Effector CD4-positive, alpha-beta T cell (primary cell): Measurements from ENCODE around the gene STPG2.

Experiments
- DNase-seq: peaks from one replicate; pipeline ENCODE4 v3.0.0-alpha.2; 2020

Gene STPG2

DNA sequence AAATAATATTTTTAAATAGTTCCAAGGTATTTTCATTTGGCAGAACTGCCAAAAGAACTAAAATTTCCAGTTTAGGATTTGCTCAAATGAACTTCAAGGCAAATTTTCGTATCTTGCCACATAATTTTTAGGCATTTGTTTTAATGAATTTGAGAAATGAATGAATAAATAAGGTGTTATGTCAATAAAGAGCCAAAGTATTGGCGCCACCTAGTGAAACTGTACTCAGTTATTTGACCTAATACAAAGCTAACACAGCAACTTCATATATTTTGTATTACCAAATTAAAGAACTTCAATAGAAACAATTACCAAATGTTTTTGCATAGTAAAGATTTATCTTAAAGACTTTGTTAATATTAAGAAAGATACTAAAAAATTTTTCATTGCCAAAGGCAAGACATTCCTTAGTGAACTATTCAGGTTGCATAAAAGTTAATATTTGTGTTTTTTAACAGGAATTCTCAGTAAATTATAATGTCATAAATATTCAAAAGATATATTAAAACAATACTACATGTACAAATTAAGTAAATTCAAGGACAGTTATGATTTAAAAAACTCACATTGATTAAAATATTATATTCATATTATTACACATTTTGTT, 50.3 kb downstream of the STPG2 start:
- no peak for DNase-seq

DNA sequence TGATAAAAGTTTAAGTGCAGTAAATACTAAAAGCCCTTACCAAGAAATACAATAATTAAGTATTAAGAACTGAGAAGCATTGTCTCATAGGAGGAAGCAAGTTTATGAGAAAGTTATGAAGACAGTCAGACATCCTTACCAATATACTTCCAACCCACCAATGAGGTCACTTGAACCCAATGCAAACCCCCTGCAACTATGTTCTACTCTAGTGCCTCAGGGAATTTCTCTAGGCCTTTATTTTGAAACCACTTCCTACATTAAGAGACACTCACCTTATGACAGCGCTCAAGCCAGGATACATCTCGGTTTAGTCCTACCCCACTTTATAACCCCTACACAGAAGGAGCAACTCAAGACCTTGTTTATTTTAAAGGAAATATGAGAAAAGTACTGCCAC, 61.3 kb downstream of the STPG2 start:
- no peak for DNase-seq

DNA sequence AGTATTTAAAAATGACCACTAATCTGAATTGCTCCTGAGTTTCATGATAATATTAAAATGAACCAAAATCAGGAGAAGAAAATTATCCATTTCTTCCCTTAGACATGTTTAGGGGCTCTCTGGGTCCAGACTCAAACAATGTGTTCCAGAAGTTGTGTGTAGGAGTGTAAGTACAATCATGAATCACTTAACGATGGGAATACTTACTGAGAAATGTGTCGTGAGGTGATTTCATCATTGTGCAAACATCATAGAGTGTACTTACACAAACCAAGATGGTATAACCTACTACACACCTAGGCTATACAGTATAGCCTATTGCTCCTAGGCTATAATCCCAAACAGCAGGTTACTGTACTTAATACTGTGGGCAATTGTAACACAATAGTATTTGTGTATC, 74.8 kb downstream of the STPG2 start:
- DNase-seq, result no peak

DNA sequence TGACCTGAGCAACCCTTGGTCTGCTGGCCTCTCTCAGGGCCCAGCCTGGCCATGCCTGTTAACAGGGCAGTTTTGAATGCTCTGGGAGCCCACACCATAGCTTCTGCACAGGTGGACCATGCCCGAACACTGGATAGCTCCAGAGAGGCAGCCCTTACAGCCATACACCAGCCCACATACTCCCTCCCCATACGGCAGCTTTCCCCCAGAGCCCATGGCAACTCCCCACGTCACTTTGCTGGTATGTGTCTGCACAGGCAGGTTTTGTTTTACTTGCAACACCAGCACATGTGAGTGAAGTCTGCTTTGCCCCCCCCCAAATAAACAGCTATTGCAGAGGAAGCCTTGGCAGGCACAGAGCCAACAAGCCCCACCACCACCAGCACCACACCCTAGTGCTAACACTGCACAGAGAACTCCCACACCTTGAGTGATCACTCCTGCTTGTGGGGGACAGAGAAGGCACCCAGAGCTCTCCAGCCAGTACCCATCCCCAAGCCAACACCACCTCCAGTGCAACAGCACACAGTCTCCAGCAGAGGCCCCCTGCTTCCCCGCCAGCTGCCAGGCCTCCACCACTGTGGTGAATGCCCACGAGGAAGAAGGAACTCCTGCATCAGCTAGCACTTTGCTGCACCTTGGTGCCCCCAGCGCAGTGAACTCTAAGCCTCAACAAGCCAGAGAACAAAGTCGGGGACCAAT, 87.3 kb downstream of the STPG2 start:
- DNase-seq, result no peak

DNA sequence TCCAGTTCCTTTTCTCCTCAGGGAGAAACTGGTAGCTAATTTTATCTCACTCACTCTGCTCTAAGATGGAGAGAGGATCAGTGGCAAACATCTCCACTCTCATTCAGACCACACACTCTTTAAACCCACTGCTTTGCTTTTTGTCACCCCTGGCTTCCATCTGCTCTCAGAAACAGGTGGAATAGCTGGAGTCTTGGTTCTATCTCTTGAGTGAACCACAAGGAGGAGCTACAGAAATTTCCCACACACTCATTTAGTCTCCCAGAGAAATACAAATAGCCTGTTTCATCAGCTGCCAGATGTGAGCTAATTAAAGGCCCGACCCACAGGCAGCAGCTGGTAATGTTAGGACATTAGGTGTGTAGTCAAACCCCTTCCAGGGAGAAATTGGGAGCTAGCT, 96.6 kb downstream of the STPG2 start:
- no peak for DNase-seq

DNA sequence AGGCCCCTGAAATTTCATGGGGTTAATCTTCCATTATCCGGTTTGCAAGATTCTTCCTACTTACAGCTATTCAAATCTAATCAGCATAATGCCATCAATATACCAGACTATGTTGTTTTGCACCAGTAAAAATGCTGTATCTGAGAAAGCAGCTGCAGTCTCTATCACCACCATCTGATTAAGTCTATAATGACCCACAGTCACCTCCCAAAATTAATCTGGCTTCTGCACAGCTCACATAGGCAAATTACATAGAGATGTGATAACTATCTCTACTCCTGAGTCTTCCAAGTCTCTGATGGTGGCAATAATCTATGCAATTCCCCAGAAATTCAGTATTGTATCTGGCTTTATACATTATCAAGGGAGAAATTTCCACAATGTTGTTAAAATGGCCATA, 113.2 kb downstream of the STPG2 start:
- no peak for DNase-seq

DNA sequence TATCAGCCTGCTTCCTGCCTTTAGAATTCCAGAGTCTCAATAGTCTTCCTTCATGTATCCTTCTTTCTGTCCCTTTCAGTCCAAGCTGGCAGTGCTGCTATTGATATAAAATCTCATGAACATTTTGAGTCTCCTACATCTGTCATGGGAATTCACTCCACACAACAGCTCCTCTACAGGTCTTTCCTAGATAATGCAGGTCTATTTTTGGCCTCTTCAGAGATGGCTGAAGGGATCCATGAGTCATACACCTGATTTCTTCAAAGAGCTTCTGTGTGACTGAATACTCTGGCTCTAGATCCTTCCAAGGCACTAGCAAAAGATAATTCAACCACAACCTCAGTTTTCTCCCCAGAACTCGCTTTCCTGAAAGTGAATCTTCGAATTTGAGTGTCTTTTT, 115.4 kb downstream of the STPG2 start:
- no peak for DNase-seq

DNA sequence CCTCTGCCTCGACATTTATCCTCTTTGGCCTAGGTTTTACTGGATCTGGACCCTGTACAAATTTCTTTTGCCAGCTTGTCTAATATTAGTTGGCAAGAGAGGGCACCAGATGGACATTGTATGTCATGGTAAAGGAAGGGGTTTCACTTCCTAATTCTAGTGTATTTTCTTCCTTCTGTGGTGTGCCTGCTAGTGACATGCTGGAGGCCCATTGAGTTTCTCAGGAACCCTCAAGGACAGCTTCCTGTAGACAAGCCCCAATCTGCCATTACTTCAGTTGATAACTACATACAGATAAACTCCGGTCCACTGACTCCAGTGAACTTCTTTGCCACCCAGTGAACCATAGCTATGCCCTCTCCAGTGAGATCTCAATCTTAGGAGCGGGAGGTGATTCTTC, 116.9 kb downstream of the STPG2 start:
- DNase-seq, result no peak

DNA sequence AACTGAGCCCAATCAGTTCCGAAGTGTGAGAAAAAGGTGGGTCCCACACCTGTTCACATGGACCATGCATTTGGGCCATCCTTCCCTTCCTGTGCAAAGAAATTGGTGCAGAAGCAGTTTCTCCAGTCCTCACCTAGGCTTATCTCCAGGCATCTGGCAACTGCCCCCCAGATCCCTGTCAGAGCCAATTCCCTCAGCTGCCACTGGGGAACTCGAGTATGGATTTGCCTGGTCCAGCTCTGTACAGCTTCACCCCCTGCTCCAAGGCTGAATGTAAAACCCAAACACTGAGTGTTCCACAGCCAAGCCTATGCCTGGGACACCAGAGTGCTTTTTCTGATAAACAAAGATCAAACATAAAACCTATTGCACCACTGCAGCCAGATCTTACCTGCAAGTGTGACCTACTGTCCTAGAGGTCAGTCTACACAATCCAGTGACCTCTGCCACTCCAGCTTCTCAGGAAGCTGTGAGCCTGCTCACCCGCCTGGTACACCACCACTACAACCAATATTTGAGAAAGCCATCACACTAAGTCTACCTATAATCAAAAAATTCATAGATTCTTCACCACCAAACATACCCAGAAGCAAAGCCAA, 136.4 kb downstream of the STPG2 start:
- DNase-seq, result no peak

DNA sequence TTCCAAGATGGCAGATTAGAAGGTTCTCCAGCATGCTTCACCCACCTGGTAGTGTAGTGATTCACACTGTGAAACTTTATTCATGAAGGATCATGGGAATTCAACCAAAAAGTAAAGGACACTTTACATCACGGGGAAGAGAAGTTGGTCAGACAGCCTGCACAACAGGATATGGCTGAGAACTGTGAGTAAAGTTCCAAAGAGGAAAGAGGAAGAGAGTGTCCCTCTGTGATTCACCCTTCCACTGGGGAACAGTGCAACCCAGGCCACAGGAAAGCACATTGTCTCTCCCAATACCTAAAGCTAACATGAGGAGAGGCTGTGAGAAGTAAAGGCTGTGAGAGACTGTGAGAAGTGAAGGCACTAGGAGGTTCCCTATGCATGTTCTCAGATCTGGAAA, 137.2 kb downstream of the STPG2 start:
- DNase-seq, result no peak

DNA sequence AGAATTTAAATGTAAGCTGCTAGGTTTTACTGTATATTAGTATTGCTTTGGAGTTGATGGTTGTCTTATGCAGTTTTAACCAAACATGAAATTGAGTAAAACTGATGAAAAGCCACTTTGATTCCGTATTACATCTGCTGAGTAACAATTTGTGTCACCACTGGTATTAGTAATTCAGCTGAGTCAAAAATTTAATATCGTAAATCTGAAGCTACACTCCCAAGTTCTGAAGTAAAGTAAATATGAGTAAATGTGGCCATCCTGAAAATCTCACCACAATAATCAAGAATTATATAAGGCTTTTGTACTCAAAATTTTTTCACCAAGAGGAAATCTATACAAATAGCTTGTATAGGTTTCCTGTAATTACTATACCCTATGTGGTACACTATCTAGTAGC, 142.3 kb downstream of the STPG2 start:
- DNase-seq, result no peak

DNA sequence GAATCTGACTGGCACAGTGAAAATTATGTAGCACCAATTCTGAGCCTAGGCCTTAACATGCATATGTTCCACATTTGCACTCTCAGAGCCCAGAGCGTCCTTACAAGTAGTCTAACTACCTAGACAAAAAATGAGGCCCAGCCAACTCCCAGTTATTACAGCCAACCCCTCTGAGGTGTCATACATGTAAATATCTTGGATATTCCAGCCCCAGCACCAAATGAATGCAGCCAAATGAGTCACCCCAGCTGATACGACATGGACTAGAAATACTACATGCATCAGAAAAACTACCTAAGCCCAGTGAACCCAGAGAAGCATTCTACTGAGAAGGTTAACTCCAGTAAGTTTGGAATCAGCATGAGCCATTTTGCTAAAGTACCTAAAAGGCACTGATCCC, 145.1 kb downstream of the STPG2 start:
- no peak for DNase-seq

DNA sequence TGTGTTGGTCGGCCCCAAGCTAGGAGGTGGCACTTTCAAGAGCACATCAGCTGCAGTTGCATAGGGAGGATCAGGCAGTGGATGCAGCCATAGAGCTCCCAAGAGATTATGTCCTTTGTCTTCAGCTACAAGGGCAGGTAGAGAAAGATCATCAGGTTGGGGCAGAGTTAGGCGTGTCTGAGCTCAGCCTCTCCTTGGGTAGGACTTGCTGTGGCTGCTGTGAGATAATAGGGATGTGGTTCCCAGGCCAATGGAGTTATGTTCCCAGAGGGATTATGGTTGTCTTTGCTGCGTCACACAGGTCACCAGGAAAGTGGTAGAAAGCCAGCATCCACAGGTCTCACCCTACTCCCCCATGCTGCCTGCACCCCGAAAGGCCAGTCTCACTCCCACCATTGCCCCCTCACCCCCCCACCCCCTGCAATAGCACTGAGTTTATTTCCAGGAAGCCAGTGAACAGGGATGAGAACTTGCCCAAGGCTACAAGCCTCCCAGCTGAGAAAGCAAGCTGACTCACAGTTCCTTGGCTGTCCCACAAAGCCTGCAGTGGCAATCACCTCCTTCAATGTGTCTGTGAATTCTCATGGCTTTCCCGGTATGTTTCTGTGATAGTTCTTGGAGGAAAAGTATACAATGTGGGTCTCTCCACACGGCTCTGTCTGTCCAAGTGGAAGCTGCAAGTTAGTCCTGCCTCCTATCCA, 148.4 kb downstream of the STPG2 start:
- DNase-seq, result no peak

DNA sequence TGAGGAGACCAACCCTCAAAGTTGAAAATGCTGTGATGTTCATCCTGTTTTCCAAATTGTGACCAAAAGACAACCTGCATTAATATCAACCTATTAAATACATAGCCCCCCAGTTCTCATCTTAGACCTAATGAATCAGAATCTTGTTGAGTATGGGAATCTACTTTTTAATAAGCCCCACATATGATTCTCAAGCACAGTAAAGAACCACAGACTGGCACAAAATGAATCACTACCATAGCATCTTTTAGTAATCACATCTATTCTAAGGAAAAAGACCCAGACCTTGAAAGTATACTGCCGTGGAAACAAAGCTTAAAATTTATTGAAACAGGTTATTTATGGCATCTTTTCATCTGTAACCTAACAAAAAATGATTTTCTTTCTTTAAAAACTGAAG, 152.9 kb downstream of the STPG2 start:
- no peak for DNase-seq

DNA sequence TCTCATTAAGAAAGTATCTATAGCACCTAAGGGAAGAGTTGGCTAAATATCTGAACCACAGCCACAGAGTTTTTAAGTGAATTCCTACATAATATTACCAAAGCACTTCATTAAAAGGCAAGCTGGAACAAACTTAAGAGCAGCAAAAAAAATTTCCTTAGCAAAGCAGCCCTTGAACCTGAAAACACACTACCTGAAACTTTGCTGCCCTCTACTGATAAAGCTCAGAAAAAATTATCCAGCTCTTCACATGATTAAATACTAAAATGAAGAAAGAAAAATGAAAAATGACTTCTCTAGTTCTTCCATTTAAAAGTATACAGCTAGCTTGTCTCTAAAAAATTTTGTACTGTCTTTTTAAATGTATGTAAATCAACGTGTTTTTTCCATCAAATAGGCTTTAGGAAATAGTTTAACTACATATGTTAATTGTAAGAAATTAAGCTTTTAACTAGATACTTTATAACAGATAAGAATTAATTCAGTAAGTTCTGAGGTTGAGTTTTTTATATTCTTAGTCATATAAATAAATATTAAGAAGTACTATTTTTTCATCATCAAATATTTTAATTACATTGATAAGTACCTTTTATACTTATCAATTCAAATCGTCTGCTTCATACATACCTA, 156.1 kb downstream of the STPG2 start:
- no peak for DNase-seq

DNA sequence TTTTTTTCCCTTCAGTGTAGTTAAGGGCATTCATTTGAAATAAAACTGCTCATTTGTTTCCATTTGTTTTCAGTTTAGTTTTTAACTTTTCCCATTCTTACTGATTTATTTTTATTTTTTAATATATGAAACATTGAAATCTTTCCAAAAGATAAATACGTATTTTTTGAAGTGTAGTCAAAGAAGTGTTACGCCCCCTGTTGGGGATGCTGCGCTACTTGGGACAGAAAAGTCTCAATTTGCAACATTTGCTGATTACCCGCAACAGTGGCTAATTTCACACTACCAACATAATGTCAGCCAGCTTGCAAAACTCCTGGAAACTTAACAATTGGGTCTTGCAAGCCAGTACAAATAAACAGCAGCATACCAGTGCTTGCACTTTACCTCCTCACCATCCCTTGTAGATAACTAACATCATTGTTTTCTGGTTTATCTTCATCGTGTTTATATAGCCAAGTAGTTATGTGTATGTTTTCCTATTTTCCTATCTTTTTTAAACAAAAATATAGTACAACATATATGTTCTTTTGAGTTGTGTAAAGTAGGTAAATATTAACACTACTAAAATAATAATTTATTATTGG, 158.6 kb downstream of the STPG2 start:
- no peak for DNase-seq

DNA sequence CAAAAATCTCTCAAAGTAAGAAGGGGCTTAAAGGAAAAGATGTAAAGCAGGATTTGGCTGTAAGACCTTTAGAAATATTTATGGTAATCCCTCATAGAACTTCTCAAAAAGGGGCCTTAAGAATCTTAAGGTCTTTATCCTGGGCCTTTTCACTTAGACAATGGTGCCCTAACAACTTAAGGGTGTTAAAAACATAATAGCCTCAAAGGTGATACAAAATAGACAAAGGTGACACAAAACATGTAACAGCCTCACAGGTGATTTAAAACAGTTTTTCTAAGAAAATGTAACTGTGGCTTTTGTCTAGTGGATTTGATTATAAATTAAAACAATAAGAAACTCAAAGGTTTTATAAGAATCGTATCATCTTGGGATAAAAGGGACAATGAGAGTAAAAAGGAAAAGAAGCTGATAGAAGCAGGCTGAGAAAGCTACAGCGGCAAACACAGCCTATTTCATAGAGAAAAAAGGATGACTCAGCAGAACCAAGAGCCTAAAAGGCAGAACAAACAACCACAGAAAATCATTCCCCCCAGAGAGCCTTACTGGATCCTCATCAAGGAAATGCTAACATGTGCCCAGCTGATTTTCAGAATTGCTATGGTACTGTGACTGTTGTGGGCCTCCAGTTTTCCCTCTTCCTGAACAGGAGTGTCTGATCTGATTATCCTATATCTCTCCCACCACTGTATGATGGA, 164.3 kb downstream of the STPG2 start:
- DNase-seq, result no peak

DNA sequence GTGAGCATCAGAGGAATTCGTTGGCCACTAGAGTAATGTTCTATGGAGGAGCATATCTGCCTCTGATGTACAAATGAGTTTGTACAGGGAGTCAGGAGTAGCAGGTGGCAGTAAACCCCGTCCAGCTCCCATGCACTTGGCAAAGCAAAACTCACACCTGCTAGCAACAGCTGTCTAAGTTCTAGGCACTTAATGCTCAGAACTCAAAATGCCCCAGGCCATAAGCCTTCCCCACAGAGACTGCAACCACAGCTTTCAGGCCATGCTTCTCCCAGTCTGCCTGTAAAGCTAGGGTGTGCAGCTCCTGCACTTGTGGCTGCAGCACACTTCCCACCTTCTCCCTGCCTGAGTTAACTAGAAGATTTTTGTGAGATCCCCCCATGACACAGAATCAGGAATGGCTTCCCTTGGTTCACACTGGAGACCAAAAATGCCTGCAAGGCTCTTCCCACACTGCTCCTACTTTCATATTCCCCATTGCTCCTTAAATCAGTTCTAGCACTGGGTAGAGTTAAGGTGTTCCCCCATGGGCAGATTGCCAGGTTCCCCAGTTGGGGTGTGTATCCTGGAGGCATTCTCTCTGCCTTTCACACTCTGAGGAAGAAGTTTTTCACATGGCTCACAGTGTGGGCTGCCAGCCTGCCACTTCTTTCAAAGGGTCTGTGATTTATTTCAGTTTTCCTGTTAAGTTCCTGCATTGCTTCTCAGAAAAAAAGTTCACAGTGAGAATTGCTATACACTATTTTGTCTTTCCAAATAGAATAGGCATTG, 189.9 kb downstream of the STPG2 start:
- DNase-seq, result no peak

DNA sequence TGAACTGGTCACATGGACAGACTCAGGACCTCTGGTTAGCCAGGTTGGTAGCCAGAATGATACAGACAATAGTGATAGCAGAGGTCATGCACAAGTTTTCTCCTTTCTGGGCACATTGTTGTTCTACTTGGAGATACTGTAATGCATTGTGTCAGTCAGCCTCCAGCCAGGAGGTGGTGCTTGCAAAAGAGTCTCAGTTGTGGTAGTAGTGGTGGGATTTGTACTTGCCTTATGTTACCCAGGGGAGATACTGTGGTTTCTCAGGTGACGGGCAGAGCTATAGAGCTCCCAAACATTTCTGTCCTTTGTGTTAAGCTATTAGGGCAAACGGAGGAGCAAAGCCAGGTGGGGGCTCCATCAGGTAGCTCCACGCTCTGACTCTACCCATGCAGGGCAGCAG, 190.5 kb downstream of the STPG2 start:
- DNase-seq, result no peak

DNA sequence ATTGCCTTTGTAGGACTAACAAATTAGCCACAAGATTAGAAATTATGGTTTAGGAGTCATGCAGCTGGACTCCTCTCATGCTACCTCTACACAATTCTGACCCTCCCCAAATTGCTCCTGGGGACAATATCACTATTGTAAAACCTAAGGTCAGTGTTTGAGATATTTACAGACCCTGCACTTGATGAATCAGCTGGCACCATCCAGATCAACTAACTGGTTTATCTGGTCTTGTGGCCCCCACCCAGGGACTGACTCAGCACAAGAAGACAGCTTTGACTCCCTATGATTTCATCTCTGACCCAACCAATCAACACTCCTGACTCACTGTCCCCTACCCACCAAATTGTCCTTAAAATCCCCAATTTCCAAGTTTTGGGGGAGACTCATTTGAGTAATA, 192.4 kb downstream of the STPG2 start:
- DNase-seq, result no peak

DNA sequence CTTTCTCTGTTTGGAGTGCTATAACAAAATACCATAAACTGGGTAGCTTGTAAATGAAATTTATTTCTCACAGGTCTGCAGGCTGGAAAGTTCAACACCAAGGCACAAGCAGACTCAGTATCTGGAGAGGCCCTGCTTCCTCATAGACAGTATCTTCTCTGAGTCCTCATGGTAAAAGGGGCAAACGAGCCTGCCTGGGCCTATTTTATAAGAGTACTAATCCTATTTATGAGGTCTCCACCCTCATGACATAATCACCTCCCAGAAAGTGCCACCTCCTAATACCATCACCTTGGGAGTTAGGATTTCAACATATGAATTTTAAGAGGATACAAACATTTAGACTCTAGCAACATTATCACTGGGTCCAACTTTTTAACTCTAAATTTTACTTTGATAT, 200.3 kb downstream of the STPG2 start:
- no peak for DNase-seq

DNA sequence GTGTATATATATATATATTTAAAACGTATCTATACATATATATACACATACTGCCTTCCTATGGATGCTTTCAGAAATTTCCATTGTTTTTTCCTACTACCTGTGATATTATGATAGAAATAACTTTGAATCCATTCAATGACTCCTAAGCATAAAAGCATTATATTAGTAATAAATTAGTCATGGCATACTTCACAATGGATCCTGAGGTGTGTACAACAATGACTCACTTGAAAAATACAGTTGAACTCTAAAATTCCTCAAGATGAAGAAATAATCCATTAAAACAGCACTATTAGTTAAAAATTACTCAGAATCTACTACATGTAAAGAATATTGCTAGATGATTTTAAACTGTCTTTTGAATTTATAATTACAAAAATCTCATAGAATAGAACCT, 201.1 kb downstream of the STPG2 start:
- DNase-seq, result no peak
